ENCODE results near the gene SPEF2.

The SPEF2 gene

DNA sequence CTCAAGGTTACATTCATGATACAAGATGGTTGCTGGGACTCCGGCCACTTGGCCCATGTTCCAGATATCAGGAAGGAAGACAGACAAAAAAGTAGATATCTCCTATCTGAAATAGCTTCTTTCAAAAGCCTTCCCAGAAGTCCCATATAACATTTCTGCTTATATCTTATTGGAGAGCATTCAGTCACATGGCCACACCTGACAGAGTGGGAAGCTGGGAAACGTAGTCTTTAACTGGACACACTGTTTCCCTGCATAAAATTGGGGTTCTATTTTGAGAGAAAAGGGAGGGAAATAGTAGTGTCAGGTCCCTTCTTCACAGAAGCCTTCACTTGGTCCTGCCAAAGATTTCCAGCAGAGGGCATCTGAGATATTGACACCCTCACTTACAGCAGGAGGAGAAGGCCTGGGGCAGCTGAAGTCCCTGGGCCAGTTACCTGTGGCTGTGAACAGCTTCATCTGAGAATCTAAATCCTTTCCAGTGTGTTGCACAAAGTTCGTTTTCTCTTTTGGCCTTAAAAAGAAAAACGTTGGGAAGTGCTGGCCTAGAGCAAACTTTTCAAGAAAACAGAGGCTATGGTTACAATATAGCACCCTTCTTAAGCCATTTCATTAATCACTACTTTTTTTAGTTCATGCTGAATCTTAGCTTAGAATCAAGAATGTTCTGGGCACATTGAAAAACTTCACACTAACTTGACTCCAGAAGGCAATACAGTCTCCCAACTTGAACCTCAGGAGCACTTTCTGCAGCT, 33.5 kb downstream of the SPEF2 start:
- H3K27ac ChIP-seq (ENCODE audit: insufficient read depth, low read length, poor library complexity, severe bottlenecking), result no peak overlapping the region
- H3K36me3 ChIP-seq (ENCODE audit: control insufficient read depth, insufficient read depth, low read length), result no peaks in the 10 kb centered on the region
- H3K9me3 ChIP-seq (ENCODE audit: control insufficient read depth, low read length), result no peaks in the 10 kb centered on the region
- peak; percentile 26 to 48 (median 36) for DNase-seq
- no peaks in the 10 kb centered on the region for H3K4me1 ChIP-seq (ENCODE audit: control insufficient read depth, insufficient read depth, low read length, poor library complexity, severe bottlenecking)
- no peaks in the 10 kb centered on the region for H3K27me3 ChIP-seq (replicated peaks; ENCODE audit: control insufficient read depth, insufficient read depth, low read length, poor library complexity, severe bottlenecking)
- H3K4me3 ChIP-seq (ENCODE audit: insufficient read depth, low read depth, low read length, poor library complexity, severe bottlenecking), result no peak overlapping the region

DNA sequence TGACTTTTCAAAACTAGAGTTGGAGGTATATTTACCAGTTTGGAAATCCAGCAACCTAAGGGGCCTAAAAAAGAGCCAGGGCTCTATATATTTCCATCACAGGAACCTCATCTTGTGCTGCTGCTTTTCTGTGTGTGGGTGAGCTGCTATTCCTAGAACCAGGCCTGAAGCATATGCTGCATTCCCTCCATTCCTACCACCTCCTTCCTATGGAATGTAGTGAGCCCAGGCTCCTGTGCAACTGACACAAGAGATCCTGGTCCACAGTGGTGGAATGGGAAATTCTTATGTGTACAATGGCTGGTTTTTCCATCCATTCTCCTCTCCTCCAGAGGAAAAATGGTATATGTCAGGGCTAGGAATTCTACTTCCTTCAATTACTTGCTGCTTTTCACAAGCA, 39.1 kb downstream of the SPEF2 start:
- no peak for DNase-seq
- no peaks in the 10 kb centered on the region for H3K36me3 ChIP-seq (ENCODE audit: control insufficient read depth, insufficient read depth, low read length)
- no peaks in the 10 kb centered on the region for H3K4me1 ChIP-seq (ENCODE audit: control insufficient read depth, insufficient read depth, low read length, poor library complexity, severe bottlenecking)
- H3K4me3 ChIP-seq (ENCODE audit: insufficient read depth, low read depth, low read length, poor library complexity, severe bottlenecking), result no peak overlapping the region
- H3K9me3 ChIP-seq (ENCODE audit: control insufficient read depth, low read length), result no peaks in the 10 kb centered on the region
- no peak overlapping the region for H3K27ac ChIP-seq (ENCODE audit: insufficient read depth, low read length, poor library complexity, severe bottlenecking)
- H3K27me3 ChIP-seq (replicated peaks; ENCODE audit: control insufficient read depth, insufficient read depth, low read length, poor library complexity, severe bottlenecking), result no peaks in the 10 kb centered on the region

DNA sequence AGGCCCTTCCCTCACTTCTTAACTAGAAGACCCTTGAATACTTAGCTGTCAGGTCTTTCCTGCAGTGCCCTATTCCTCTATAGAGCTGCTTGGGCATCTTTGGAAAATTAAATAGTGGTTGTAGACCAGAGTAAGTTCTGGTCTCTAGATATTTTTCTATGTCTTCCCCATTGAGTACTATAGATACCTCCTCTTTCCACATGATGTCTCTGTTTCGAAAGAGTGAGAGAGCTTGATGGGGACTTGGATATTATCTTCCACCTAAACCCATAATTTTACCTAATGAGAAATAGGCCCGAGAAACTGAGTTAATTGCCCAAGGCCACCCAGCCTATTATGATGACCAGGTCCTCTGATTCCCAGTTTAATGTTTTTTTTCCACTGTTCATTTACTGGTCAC, 40.2 kb downstream of the SPEF2 start:
- H3K4me1 ChIP-seq (ENCODE audit: control insufficient read depth, insufficient read depth, low read length, poor library complexity, severe bottlenecking), result no peaks in the 10 kb centered on the region
- H3K27me3 ChIP-seq (replicated peaks; ENCODE audit: control insufficient read depth, insufficient read depth, low read length, poor library complexity, severe bottlenecking), result no peaks in the 10 kb centered on the region
- H3K4me3 ChIP-seq (ENCODE audit: insufficient read depth, low read depth, low read length, poor library complexity, severe bottlenecking), result no peak overlapping the region
- no peaks in the 10 kb centered on the region for H3K9me3 ChIP-seq (ENCODE audit: control insufficient read depth, low read length)
- no peak for DNase-seq
- H3K27ac ChIP-seq (ENCODE audit: insufficient read depth, low read length, poor library complexity, severe bottlenecking), result no peak overlapping the region
- no peaks in the 10 kb centered on the region for H3K36me3 ChIP-seq (ENCODE audit: control insufficient read depth, insufficient read depth, low read length)

DNA sequence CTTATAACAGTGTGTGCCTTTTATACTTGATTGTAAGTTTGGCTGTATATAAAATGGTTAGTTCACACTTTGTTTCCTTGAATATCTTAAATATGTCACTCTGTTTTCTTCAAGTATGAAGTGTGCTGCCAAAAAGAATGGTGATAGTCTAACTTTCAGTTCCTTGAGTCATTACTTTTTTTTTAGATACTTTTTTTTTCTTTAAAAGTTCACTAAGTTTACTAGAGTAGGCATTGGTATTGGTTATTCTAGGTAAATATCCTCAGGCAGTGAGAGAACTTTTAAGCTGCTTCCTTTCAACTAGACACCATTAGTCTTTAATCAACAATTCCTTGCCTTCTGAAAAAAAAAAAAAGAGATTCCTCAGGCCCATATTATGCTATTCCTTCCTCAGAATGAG, 41.9 kb downstream of the SPEF2 start:
- Histone ChIP-seq H3K27ac (ENCODE audit: insufficient read depth, low read length, poor library complexity, severe bottlenecking) (no peak overlapping the region), H3K27me3 (replicated peaks; ENCODE audit: control insufficient read depth, insufficient read depth, low read length, poor library complexity, severe bottlenecking) (no peaks in the 10 kb centered on the region), H3K4me3 (ENCODE audit: insufficient read depth, low read depth, low read length, poor library complexity, severe bottlenecking) (no peak overlapping the region), H3K4me1 (ENCODE audit: control insufficient read depth, insufficient read depth, low read length, poor library complexity, severe bottlenecking) (no peaks in the 10 kb centered on the region), H3K36me3 (ENCODE audit: control insufficient read depth, insufficient read depth, low read length) (no peaks in the 10 kb centered on the region), H3K9me3 (ENCODE audit: control insufficient read depth, low read length) (no peaks in the 10 kb centered on the region)
- no peak for DNase-seq

DNA sequence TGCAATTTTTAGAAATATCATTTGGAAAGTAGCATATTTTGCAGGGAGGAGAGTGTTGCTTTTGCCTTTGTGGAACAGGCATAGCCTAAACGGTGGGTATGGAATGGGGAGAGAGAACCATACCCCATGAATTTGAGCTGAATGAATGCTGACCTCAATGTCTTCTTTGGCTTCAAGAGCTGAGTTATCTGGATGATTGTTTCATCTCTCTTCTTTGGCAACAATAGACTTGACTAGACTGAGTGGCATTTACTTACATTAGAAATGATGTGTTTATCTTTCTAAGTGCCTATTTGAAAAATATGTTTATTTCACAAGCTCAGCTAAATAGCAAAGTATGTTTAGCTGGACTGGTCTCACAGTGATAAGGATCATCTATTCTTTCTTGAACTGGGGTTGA, 42.8 kb downstream of the SPEF2 start:
- no peak for DNase-seq
- Histone ChIP-seq H3K4me3 (ENCODE audit: insufficient read depth, low read depth, low read length, poor library complexity, severe bottlenecking) (no peak overlapping the region), H3K9me3 (ENCODE audit: control insufficient read depth, low read length) (no peaks in the 10 kb centered on the region), H3K27ac (ENCODE audit: insufficient read depth, low read length, poor library complexity, severe bottlenecking) (no peak overlapping the region), H3K27me3 (replicated peaks; ENCODE audit: control insufficient read depth, insufficient read depth, low read length, poor library complexity, severe bottlenecking) (no peaks in the 10 kb centered on the region), H3K36me3 (ENCODE audit: control insufficient read depth, insufficient read depth, low read length) (no peaks in the 10 kb centered on the region), H3K4me1 (ENCODE audit: control insufficient read depth, insufficient read depth, low read length, poor library complexity, severe bottlenecking) (no peaks in the 10 kb centered on the region)

DNA sequence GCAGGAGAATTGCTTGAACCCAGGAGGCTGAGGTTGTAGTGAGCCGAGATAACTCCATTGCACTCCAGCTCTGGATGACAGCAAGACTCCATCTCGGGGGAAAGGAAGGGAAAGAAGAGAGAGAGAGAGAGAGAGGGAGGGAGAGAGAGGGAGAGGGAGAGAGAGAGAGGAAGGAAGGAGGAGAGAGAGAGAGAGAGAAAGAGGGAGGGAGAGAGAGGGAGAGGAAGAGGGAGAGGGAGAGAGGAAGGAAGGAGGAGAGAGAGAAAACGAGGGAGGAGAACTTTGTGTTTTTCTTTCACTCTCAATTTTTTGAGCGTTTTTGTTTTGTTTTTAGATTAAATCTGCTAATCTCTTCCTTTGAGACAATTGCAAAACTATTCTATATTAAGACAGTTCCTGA, 46.9 kb downstream of the SPEF2 start:
- no peak overlapping the region for H3K4me3 ChIP-seq (ENCODE audit: insufficient read depth, low read depth, low read length, poor library complexity, severe bottlenecking)
- no peaks in the 10 kb centered on the region for H3K27me3 ChIP-seq (replicated peaks; ENCODE audit: control insufficient read depth, insufficient read depth, low read length, poor library complexity, severe bottlenecking)
- DNase-seq, result no peak
- H3K9me3 ChIP-seq (ENCODE audit: control insufficient read depth, low read length), result no peaks in the 10 kb centered on the region
- no peaks in the 10 kb centered on the region for H3K4me1 ChIP-seq (ENCODE audit: control insufficient read depth, insufficient read depth, low read length, poor library complexity, severe bottlenecking)
- H3K27ac ChIP-seq (ENCODE audit: insufficient read depth, low read length, poor library complexity, severe bottlenecking), result no peak overlapping the region
- no peaks in the 10 kb centered on the region for H3K36me3 ChIP-seq (ENCODE audit: control insufficient read depth, insufficient read depth, low read length)

DNA sequence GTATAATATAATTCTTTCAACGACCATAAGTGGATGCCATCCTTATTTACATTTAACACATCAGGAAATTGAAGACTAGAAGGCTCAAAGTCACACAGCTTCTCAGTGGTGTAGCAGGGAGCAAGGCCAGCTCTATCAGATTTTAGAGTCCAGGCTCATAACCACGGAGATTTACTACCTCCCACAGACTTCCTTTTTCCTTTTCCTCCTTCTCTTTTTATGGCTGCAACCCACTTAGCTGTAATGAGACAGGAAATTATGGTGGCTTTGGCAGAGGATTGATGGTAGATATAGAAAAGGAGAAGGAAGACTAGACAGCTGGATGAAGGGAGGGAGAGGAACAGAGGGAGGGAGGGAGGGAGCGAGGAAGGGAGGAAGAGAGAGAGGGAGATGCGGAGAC, 47.4 kb downstream of the SPEF2 start:
- peaks cover 2% of the 10 kb centered on the region for H3K4me1 ChIP-seq (ENCODE audit: control insufficient read depth, insufficient read depth, low read length, poor library complexity, severe bottlenecking)
- no peak overlapping the region for H3K4me3 ChIP-seq (ENCODE audit: insufficient read depth, low read depth, low read length, poor library complexity, severe bottlenecking)
- H3K27me3 ChIP-seq (replicated peaks; ENCODE audit: control insufficient read depth, insufficient read depth, low read length, poor library complexity, severe bottlenecking), result no peaks in the 10 kb centered on the region
- no peak overlapping the region for H3K27ac ChIP-seq (ENCODE audit: insufficient read depth, low read length, poor library complexity, severe bottlenecking)
- no peak for DNase-seq
- H3K36me3 ChIP-seq (ENCODE audit: control insufficient read depth, insufficient read depth, low read length), result no peaks in the 10 kb centered on the region
- H3K9me3 ChIP-seq (ENCODE audit: control insufficient read depth, low read length), result no peaks in the 10 kb centered on the region

DNA sequence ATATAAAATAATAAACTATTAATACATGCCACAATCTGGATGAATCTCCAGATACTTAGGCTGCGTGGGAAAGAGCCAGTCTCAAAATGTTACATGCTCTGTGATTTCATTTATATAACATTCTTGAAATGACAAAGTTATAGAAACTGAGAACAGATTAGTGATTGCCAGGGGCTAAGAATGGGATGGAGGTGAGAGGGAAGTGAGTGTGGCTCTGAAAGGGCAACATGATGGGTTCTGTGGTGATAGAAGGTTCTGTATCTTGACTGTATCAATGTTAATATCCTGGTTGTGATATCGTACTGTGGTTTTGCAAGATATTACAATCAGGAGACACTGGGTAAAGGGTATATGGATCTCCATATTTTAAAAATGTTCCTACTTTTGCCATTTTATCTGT, 50.7 kb downstream of the SPEF2 start:
- no peak overlapping the region for H3K4me3 ChIP-seq (ENCODE audit: insufficient read depth, low read depth, low read length, poor library complexity, severe bottlenecking)
- peaks cover 17% of the 10 kb centered on the region for H3K4me1 ChIP-seq (ENCODE audit: control insufficient read depth, insufficient read depth, low read length, poor library complexity, severe bottlenecking)
- H3K9me3 ChIP-seq (ENCODE audit: control insufficient read depth, low read length), result no peaks in the 10 kb centered on the region
- H3K27me3 ChIP-seq (replicated peaks; ENCODE audit: control insufficient read depth, insufficient read depth, low read length, poor library complexity, severe bottlenecking), result no peaks in the 10 kb centered on the region
- DNase-seq, result no peak
- no peak overlapping the region for H3K27ac ChIP-seq (ENCODE audit: insufficient read depth, low read length, poor library complexity, severe bottlenecking)
- no peaks in the 10 kb centered on the region for H3K36me3 ChIP-seq (ENCODE audit: control insufficient read depth, insufficient read depth, low read length)

DNA sequence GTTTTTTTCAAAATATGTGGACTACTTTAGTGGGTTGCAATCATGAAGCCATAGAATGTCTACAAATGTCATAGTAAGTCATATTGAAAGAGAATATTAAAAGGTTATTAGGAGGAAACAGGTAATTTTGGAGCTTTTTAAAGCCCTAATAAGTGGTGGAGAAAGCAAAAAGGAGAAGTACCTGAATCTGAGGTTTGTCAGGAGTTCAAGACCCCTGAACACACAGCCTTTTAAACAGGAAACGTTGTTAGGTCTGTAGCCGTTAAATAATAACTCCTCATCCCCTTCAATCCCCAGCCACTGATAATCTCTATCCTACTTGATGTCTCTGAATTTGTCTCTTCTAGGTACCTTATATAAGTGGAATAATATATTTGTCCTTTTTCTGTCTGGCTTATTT, 51.1 kb downstream of the SPEF2 start:
- no peaks in the 10 kb centered on the region for H3K27me3 ChIP-seq (replicated peaks; ENCODE audit: control insufficient read depth, insufficient read depth, low read length, poor library complexity, severe bottlenecking)
- peaks cover 21% of the 10 kb centered on the region for H3K4me1 ChIP-seq (ENCODE audit: control insufficient read depth, insufficient read depth, low read length, poor library complexity, severe bottlenecking)
- no peaks in the 10 kb centered on the region for H3K36me3 ChIP-seq (ENCODE audit: control insufficient read depth, insufficient read depth, low read length)
- no peaks in the 10 kb centered on the region for H3K9me3 ChIP-seq (ENCODE audit: control insufficient read depth, low read length)
- H3K27ac ChIP-seq (ENCODE audit: insufficient read depth, low read length, poor library complexity, severe bottlenecking), result no peak overlapping the region
- DNase-seq, result no peak
- H3K4me3 ChIP-seq (ENCODE audit: insufficient read depth, low read depth, low read length, poor library complexity, severe bottlenecking), result no peak overlapping the region

DNA sequence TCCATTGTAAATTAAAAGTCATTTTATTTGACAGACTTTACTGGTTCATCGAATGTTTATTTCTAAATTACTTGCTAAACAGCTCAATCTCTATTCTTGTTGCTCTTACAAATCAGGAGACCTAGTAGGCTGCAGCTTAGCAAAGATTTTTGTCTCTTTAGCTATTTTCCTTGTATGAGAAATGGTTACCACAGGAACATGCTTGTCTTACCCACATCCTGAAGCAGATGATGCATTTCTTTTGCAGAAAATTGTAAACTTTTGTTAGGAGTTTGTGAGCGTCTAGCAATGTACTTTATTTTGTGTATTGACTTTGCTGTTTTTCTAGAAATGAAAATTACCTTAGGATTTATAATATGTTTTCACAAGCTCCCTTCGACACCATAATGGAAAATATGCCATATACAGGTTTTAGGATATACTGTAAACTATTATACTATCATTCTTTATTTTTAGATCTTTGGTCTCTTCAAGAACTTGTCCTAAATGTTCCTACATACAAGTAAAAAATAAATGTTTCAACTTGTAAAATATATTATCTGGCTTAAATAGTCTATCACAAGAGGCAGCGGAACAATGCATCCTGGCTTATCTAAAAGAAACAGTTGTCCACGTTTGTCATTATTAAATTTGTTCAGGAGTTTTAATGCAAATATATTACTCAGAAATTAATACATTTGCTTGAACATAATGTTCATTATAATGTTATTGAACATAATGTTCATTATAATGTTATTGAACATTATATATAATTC, 54.1 kb downstream of the SPEF2 start:
- H3K27ac ChIP-seq (ENCODE audit: insufficient read depth, low read length, poor library complexity, severe bottlenecking), result peak overlapping the region; percentile 59
- H3K36me3 ChIP-seq (ENCODE audit: control insufficient read depth, insufficient read depth, low read length), result no peaks in the 10 kb centered on the region
- no peaks in the 10 kb centered on the region for H3K27me3 ChIP-seq (replicated peaks; ENCODE audit: control insufficient read depth, insufficient read depth, low read length, poor library complexity, severe bottlenecking)
- DNase-seq, result no peak
- peak overlapping the region; percentile 22 for H3K4me3 ChIP-seq (ENCODE audit: insufficient read depth, low read depth, low read length, poor library complexity, severe bottlenecking)
- peaks cover 22% of the 10 kb centered on the region for H3K4me1 ChIP-seq (ENCODE audit: control insufficient read depth, insufficient read depth, low read length, poor library complexity, severe bottlenecking)
- no peaks in the 10 kb centered on the region for H3K9me3 ChIP-seq (ENCODE audit: control insufficient read depth, low read length)
